MM.1S (cell line): ENCODE results near the gene PDE2A.

ENCODE experiments used
- DNase-seq: peaks from one replicate; pipeline ENCODE4 v3.0.0-alpha.2; 2015
- H2AFZ ChIP-seq: fragments of 300-600 bp; sonication (generic); 2 replicates; pipeline ENCODE4 v1.6.0; 2016; ENCODE audit warnings: antibody characterized with exemption, low read length
- H3F3A ChIP-seq: fragments of 300-600 bp; sonication (generic); 2 replicates; pipeline ENCODE4 v1.6.1; 2016; ENCODE audit warnings: mild to moderate bottlenecking, antibody characterized with exemption, low read length, moderate library complexity, mixed read lengths; ENCODE audit not compliant: insufficient read depth
- H3K27ac ChIP-seq: fragments of 300-600 bp; sonication (generic); 2 replicates; pipeline ENCODE4 v1.5.1; 2016; ENCODE audit warnings: mild to moderate bottlenecking, low read length
- H3K27me3 ChIP-seq: fragments of 300-600 bp; sonication (generic); replicated peaks from 2 replicates; pipeline ENCODE4 v1.6.0; 2016; ENCODE audit warnings: low read length; ENCODE audit not compliant: insufficient read depth
- H3K36me3 ChIP-seq: fragments of 300-600 bp; sonication (generic); replicated peaks from 2 replicates; pipeline ENCODE4 v1.6.1; 2016; ENCODE audit warnings: mild to moderate bottlenecking, low read length, mixed read lengths; ENCODE audit not compliant: insufficient read depth
- H3K4me1 ChIP-seq: fragments of 300-600 bp; sonication (generic); 2 replicates; pipeline ENCODE4 v1.6.1; 2016; ENCODE audit warnings: low read length, mixed read lengths
- H3K4me2 ChIP-seq: fragments of 300-600 bp; sonication (generic); 2 replicates; pipeline ENCODE4 v1.6.0; 2016; ENCODE audit warnings: low read depth, low read length
- H3K4me3 ChIP-seq: fragments of 300-600 bp; sonication (generic); 2 replicates; pipeline ENCODE4 v1.5.1; 2016; ENCODE audit warnings: low read length, mixed read lengths
- H3K79me2 ChIP-seq: fragments of 300-600 bp; sonication (generic); 2 replicates; pipeline ENCODE4 v1.6.1; 2016; ENCODE audit warnings: mixed run types, low read length, mixed read lengths
- H3K9ac ChIP-seq: fragments of 300-600 bp; sonication (generic); 2 replicates; pipeline ENCODE4 v1.6.1; 2016; ENCODE audit warnings: low read length, mixed read lengths
- H3K9me2 ChIP-seq: fragments of 300-600 bp; sonication (generic); replicated peaks from 2 replicates; pipeline ENCODE4 v1.6.1; 2016; ENCODE audit warnings: mild to moderate bottlenecking, low read length, mixed read lengths; ENCODE audit not compliant: insufficient read depth
- H3K9me3 ChIP-seq: fragments of 300-600 bp; sonication (generic); replicated peaks from 2 replicates; pipeline ENCODE4 v1.6.1; 2016; ENCODE audit warnings: mild to moderate bottlenecking, low read length, mixed read lengths; ENCODE audit not compliant: insufficient read depth
- H4K20me1 ChIP-seq: fragments of 300-600 bp; sonication (generic); 2 replicates; pipeline ENCODE4 v1.6.1; 2016; ENCODE audit warnings: mild to moderate bottlenecking, low read length, moderate library complexity, mixed read lengths; ENCODE audit not compliant: insufficient read depth
- EZH2 ChIP-seq: fragments of 300-600 bp; sonication (generic); optimal IDR thresholded peaks from 2 replicates; pipeline ENCODE3; 2017; ENCODE audit warnings: low read depth, mild to moderate bottlenecking, antibody characterized with exemption, low read length, mixed read lengths
- EZH2phosphoT487 ChIP-seq: fragments of 300-600 bp; sonication (generic); IDR thresholded peaks from 2 replicates; pipeline ENCODE4 v1.6.1; 2018; ENCODE audit warnings: antibody characterized with exemption, low read length
- TF ChIP-seq, protein P1 (sequence below): fragments of 300-600 bp; sonication (generic); IDR thresholded peaks from 2 replicates; pipeline ENCODE4 v1.5.1; 2016; ENCODE audit warnings: antibody characterized with exemption, low read length, mixed read lengths

Gene PDE2A

DNA sequence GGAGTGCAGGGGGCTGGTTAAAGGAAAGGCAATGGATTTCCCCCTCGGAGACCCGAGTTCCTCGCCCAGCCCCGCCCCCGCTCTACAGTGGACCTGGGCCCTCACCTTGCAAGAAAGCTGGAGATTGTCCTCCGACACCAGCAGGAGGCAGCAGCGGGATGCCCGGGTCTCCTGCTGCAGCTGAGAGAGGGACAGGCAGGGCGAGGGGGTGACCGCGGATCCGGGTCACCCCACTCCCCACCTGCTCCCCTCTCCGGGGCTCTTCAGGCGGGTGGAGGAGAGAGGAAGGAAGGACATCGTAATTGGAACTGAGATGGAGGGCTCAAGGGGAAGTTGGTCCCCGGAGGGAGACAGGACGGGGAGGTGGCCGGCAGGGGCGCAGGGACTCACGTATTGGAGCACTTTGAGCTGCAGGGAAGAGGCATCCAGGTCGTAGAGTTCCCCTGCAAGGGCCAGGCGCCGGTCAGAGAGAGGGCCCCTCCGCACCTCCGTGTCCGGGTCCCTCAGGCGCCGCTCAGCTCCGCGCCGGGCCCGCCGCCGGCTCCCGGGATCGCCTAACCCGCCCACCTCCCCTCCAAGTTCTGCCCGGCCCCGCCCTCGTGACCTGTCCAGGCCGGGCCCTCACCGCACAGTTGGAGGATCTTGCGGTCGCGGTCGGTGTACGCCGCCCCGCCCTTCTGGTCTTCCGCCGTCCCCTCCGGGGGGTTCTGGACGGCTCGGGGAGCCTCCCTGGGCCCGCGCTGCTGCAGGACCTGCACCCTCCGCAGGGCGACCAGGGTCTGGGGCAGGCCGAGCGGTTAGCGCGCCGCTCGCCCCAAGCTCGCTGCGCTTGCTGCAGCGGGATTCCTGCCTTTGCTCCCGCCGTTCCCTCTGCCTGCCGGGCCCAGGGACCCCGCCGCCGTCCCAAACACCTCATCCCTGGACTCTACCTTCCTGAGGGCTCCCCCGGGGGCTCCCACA is 84.1 kb downstream of the PDE2A start:
- DNase-seq, result peak; percentile 31
- H3K4me2 ChIP-seq, result peak overlapping the region; percentile 56
- TF ChIP-seq EZH2phosphoT487, result no peak
- TF ChIP-seq, protein P1, sequence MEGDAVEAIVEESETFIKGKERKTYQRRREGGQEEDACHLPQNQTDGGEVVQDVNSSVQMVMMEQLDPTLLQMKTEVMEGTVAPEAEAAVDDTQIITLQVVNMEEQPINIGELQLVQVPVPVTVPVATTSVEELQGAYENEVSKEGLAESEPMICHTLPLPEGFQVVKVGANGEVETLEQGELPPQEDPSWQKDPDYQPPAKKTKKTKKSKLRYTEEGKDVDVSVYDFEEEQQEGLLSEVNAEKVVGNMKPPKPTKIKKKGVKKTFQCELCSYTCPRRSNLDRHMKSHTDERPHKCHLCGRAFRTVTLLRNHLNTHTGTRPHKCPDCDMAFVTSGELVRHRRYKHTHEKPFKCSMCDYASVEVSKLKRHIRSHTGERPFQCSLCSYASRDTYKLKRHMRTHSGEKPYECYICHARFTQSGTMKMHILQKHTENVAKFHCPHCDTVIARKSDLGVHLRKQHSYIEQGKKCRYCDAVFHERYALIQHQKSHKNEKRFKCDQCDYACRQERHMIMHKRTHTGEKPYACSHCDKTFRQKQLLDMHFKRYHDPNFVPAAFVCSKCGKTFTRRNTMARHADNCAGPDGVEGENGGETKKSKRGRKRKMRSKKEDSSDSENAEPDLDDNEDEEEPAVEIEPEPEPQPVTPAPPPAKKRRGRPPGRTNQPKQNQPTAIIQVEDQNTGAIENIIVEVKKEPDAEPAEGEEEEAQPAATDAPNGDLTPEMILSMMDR, result peak; percentile 59

DNA sequence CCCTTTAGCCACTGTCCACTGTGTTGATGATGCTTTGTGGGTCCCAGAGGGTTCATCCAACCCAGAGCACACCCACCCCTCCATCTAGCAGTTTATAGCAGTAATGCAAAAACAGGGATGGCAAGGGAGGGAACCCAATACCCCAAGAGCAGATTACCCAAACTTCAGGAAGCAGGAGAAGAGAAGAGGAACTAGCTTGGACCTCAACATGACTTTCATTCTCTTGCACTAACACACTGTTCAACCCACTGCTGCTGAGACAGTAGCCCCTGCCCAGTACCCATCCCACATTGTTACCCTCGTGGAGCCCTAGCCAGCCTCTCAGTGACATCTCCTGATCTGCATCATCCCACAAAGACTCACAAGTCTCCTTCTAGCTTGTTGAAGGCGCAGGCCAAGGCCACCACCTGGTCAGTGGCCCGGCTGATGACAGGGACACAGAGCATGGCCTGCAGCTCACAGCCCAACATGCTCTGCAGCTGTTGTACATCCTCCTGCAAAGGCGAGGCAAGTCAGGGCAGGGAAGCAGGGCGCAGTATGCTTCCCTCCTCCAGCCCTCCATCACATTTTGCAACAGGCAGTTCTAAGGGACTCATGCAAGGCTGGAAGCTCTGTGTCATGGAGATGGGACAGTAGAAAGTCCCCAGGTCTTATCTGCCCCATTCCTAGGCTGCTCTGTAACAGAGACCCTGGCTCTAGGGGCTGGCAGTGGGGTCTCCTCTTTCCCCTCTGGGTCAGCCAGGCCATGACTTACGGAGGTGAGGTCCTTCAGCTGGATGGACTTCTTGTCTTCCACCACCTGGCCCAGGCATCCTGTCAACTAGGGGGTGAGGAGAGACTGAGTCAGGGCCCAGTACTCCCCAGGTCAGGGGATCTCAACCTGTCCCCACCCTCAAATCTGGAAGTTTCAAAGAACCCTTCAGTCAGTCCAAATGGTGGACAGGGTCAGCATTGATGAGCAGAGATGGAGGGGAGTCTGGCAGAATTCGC is 85.5 kb downstream of the PDE2A start:
- no peak for DNase-seq
- no peak overlapping the region for H2AFZ ChIP-seq
- no peaks in the 10 kb centered on the region for H3K36me3 ChIP-seq
- no peak overlapping the region for H3K4me2 ChIP-seq
- TF ChIP-seq EZH2 (no peak), EZH2phosphoT487 (no peak)
- TF ChIP-seq, protein P1, result no peak
- H3K27me3 ChIP-seq, result peaks cover 19% of the 10 kb centered on the region
- H3K4me3 ChIP-seq, result no peak overlapping the region
- no peak overlapping the region for H3K27ac ChIP-seq
- H3K9me2 ChIP-seq, result no peaks in the 10 kb centered on the region
- peaks cover 24% of the 10 kb centered on the region for H3K4me1 ChIP-seq
- H4K20me1 ChIP-seq, result no peaks in the 10 kb centered on the region
- no peaks in the 10 kb centered on the region for H3K9me3 ChIP-seq
- no peak overlapping the region for H3K9ac ChIP-seq
- H3K79me2 ChIP-seq, result no peaks in the 10 kb centered on the region
- no peaks in the 10 kb centered on the region for H3F3A ChIP-seq

More for the DNA sequence above, 84.1 kb downstream of the PDE2A start:
- Histone ChIP-seq H3K9me3 (no peaks in the 10 kb centered on the region), H3K27me3 (peaks cover 12% of the 10 kb centered on the region), H3K27ac (no peak overlapping the region), H3K79me2 (no peaks in the 10 kb centered on the region), H3K4me3 (peak overlapping the region; percentile 33; the same call in 1 of the 2 replicates), H3F3A (no peaks in the 10 kb centered on the region), H2AFZ (no peak overlapping the region), H4K20me1 (no peaks in the 10 kb centered on the region), H3K9me2 (no peaks in the 10 kb centered on the region), H3K36me3 (no peaks in the 10 kb centered on the region), H3K9ac (no peak overlapping the region), H3K4me1 (peaks cover 22% of the 10 kb centered on the region)

DNA sequence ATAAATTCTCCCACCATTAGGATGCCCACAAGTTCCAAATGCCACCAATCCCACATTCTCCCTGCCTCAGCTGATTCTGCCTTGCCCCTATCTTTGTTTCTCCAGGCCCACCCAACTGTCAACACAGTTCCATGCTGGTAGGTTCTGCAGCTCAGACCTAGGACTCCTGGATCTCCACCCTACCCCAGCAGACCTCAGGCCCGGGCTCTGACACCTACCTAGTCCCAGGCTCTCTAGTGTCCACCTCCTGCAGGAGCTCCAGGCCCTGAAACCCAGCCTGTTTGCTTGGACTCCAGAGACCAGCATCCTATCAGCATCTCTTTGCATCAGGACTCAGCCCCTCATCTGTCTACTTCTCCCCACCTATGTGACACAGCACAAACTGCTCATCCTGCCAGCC is 86.5 kb downstream of the PDE2A start:
- Histone ChIP-seq H4K20me1 (no peaks in the 10 kb centered on the region), H2AFZ (no peak overlapping the region), H3K4me2 (no peak overlapping the region), H3K9me3 (no peaks in the 10 kb centered on the region), H3K4me3 (no peak overlapping the region), H3F3A (no peaks in the 10 kb centered on the region), H3K36me3 (no peaks in the 10 kb centered on the region), H3K4me1 (peaks cover 20% of the 10 kb centered on the region), H3K9ac (no peak overlapping the region), H3K27me3 (peaks cover 28% of the 10 kb centered on the region), H3K79me2 (no peaks in the 10 kb centered on the region), H3K27ac (no peak overlapping the region), H3K9me2 (no peaks in the 10 kb centered on the region)
- DNase-seq, result no peak
- TF ChIP-seq EZH2phosphoT487 (no peak), EZH2 (no peak)
- TF ChIP-seq, protein P1, result no peak
